ENCODE data around the gene P4HA2. TPM values are rescaled to one million over a fixed set of nuclear protein-coding genes. Genes with fewer than 3 reads are reported as not detected.

P4HA2 gene
- total RNA-seq: 756 and 933 TPM in 2 replicates

GRCh38 chr5:132227485-132228240 lies at the start of gene P4HA2:
Gene P4HA2 (minus strand): TSS chr5:132227853. CDS start chr5:132218626, 9,227 bp downstream.

DNA sequence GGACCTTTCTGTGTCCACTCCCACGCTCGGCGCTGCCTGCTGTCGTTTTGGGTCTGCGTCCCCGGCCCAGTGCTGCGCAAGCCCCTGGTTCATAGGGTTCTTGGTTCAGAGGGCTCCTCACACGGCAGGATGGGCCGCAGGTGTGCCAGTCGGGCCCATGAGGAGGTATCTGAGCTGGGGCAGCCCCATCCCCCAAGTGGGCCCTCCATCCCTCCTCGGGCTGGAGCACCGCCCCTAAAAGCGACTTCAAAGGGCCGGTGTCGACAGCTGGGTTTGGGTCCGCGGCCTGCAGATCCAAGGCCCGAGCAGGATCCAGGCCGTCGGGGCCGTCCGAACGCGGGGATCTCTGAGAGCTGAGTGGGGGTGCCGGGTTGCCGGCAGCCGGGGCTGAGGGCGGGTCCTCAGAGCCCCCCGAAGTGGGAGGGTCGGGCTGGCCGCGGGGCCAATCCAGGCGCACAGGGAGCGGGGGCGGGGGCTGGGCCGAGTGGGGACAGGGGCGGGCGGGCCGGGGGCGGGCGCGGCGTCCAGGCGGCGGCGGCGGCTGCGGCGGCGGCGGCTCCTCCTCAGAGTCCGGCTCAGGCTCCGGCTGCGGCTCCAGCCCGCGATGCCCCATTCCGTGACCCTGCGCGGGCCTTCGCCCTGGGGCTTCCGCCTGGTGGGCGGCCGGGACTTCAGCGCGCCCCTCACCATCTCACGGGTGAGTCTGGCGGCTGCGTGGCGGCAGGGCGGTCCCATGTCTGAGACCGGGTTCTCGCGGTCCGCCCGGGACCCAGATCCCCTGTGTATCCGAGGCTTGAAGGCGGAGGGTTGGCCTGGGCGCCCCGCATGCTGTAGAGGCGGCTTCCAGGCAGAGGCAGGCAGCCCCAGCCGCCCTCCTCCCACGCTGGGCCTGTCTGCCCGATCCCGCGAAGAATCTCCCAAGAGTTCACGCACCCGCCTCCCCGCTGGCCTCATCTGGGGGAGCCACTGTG lies 29.8 kb upstream of the P4HA2 start, which contains the start of gene PDLIM4:
PDLIM4 (plus strand) TSS at position 566 of the 971 bp plus-strand sequence; CDS start at position 605, 39 bp downstream.

Other genes starting within 250 kb of the P4HA2 start
- under 0.01 TPM in 1 of 2 replicates, not detected in the other for gene ACSL6, start 216.2 kb downstream of the P4HA2 start, total RNA-seq
- gene IL3, start 167.2 kb downstream of the P4HA2 start, total RNA-seq: not detected in 2 replicates
- gene CSF2, start 154.1 kb downstream of the P4HA2 start, total RNA-seq: 1.2 TPM in 1 of 2 replicates, not detected in the other
- gene PDLIM4, start 29.8 kb upstream of the P4HA2 start, total RNA-seq: 95.6 and 133 TPM in 2 replicates
- 3.8 and 4.8 TPM in 2 replicates for gene SLC22A4, start 66.5 kb upstream of the P4HA2 start, total RNA-seq
- 4.2 and 4.8 TPM in 2 replicates for gene SLC22A5, start 141.9 kb upstream of the P4HA2 start, total RNA-seq